Ovary (tissue), 3 donors: ENCODE results near the gene CNTFR.

Experiments used
- EP300 ChIP-seq: sonication (generic); formaldehyde crosslinking; IDR thresholded peaks from one replicate; pipeline ENCODE4 v1.6.1; 2017; ENCODE audit warnings: antibody characterized with exemption
- POLR2A ChIP-seq: fragments of 450-650 bp; IDR thresholded peaks from one replicate; pipeline ENCODE4 v1.6.1; 2017; ENCODE audit warnings: antibody characterized with exemption, mild to moderate bottlenecking, moderate library complexity
- TF ChIP-seq, protein P1 (sequence below), 3 donors: fragments of 450-650 bp in 2 of 3; fragments of 200-600 bp in 1 of 3; IDR thresholded peaks; one replicate each; pipeline versions ENCODE4 v1.5.1 to v1.8.0; 2016 to 2022; ENCODE audit warnings: antibody characterized with exemption in 3 of 3, mild to moderate bottlenecking in 1 of 3
- donor health status: DM: no; HTN: no; CAD: no.

- TF ChIP-seq, protein P1, sequence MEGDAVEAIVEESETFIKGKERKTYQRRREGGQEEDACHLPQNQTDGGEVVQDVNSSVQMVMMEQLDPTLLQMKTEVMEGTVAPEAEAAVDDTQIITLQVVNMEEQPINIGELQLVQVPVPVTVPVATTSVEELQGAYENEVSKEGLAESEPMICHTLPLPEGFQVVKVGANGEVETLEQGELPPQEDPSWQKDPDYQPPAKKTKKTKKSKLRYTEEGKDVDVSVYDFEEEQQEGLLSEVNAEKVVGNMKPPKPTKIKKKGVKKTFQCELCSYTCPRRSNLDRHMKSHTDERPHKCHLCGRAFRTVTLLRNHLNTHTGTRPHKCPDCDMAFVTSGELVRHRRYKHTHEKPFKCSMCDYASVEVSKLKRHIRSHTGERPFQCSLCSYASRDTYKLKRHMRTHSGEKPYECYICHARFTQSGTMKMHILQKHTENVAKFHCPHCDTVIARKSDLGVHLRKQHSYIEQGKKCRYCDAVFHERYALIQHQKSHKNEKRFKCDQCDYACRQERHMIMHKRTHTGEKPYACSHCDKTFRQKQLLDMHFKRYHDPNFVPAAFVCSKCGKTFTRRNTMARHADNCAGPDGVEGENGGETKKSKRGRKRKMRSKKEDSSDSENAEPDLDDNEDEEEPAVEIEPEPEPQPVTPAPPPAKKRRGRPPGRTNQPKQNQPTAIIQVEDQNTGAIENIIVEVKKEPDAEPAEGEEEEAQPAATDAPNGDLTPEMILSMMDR (IDR thresholded peaks at IDR 0.05): no peak
- TF ChIP-seq EP300 (no peak), POLR2A (no peak)
These were observed 47.3 kb upstream of the CNTFR start for GRCh38 chr9:34636791-34637355.
